SU-DHL-6 (cell line): Measurements from ENCODE around the gene ZFP64.

Source experiments
- H2AFZ ChIP-seq: fragments of 200-600 bp; sonication (generic); 2 replicates; pipeline ENCODE4 v1.6.1; 2014; ENCODE audit warnings: low read depth, mild to moderate bottlenecking, moderate library complexity, mixed read lengths, antibody characterized with exemption, low read length; ENCODE audit not compliant: severe bottlenecking
- H3F3A ChIP-seq: fragments of 200-600 bp; shearing (Covaris generic); 2 replicates; pipeline ENCODE4 v1.6.0; 2016; ENCODE audit warnings: antibody characterized with exemption, mild to moderate bottlenecking; ENCODE audit not compliant: insufficient read depth
- H3K27ac ChIP-seq: fragments of 200-600 bp; sonication (generic); 2 replicates; pipeline ENCODE4 v1.5.1; 2016; ENCODE audit warnings: low read depth, mild to moderate bottlenecking, low read length, moderate library complexity, mixed read lengths
- H3K27me3 ChIP-seq: fragments of 200-600 bp; sonication (generic), shearing (Covaris generic); 2 replicates; pipeline ENCODE4 v1.6.0; 2014; ENCODE audit warnings: mild to moderate bottlenecking, low read length
- H3K36me3 ChIP-seq: fragments of 200-600 bp; sonication (generic); 2 replicates; pipeline ENCODE4 v1.6.1; 2014; ENCODE audit warnings: mild to moderate bottlenecking, low read length, mixed read lengths
- H3K4me2 ChIP-seq: fragments of 300-600, 200-600 bp; shearing (Covaris generic), sonication (generic); 2 replicates; pipeline ENCODE4 v1.6.0; 2014; ENCODE audit warnings: low read length, low read depth, mild to moderate bottlenecking; ENCODE audit not compliant: poor library complexity, severe bottlenecking
- H3K4me3 ChIP-seq: fragments of 200-600 bp; sonication (generic); 2 replicates; pipeline ENCODE4 v1.5.1; 2014; ENCODE audit warnings: antibody characterized with exemption, low read length, mild to moderate bottlenecking, mixed read lengths; ENCODE audit not compliant: insufficient read depth, poor library complexity, severe bottlenecking
- H3K79me2 ChIP-seq: fragments of 200-600 bp; sonication (generic); 2 replicates; pipeline ENCODE4 v1.6.1; 2014; ENCODE audit warnings: mild to moderate bottlenecking, low read length, moderate library complexity; ENCODE audit not compliant: insufficient read depth
- H3K9ac ChIP-seq: fragments of 200-600 bp; sonication (generic); 2 replicates; pipeline ENCODE4 v1.7.0; 2014; ENCODE audit warnings: mild to moderate bottlenecking, low read length
- H3K9me2 ChIP-seq: fragments of 200-600 bp; sonication (generic); replicated peaks from 2 replicates; pipeline ENCODE4 v1.6.1; 2014; ENCODE audit warnings: low read length; ENCODE audit not compliant: insufficient read depth
- H3K9me3 ChIP-seq: fragments of 200-600 bp; sonication (generic); 2 replicates; pipeline ENCODE4 v1.6.1; 2014; ENCODE audit warnings: low read length, mixed read lengths; ENCODE audit not compliant: insufficient read depth
- H4K20me1 ChIP-seq: fragments of 200-600 bp; sonication (generic); 2 replicates; pipeline ENCODE4 v1.6.1; 2014; ENCODE audit warnings: low read depth, mild to moderate bottlenecking, antibody characterized with exemption, low read length, moderate library complexity, mixed read lengths
- CTCF ChIP-seq: fragments of 200-600 bp; sonication (generic); IDR thresholded peaks from one replicate; pipeline ENCODE4 v1.5.1; 2017; ENCODE audit warnings: antibody characterized with exemption, mild to moderate bottlenecking, low read length, moderate library complexity; ENCODE audit not compliant: insufficient read depth, poor library complexity, severe bottlenecking
- EZH2phosphoT487 ChIP-seq: fragments of 200-600 bp; sonication (generic), shearing (Covaris generic); conservative IDR thresholded peaks from 2 replicates; pipeline ENCODE4 v1.6.1; 2018; ENCODE audit warnings: mild to moderate bottlenecking, antibody characterized with exemption, low read length, moderate library complexity, mixed read lengths

Gene ZFP64

GRCh38 chr20:52204136-52204535, 12.6 kb upstream of the ZFP64 start:
- no peak for TF ChIP-seq EZH2phosphoT487
- no peak for TF ChIP-seq CTCF
- no peak overlapping the region for H3K4me3 ChIP-seq
- H3K4me2 ChIP-seq = no peak overlapping the region
- no peaks in the 10 kb centered on the region for H3F3A ChIP-seq
- H3K79me2 ChIP-seq = no peaks in the 10 kb centered on the region
- no peaks in the 10 kb centered on the region for H3K36me3 ChIP-seq
- no peak overlapping the region for H3K27ac ChIP-seq
- no peak overlapping the region for H2AFZ ChIP-seq
- H3K9ac ChIP-seq = no peak overlapping the region
- no peaks in the 10 kb centered on the region for H4K20me1 ChIP-seq
- no peaks in the 10 kb centered on the region for H3K27me3 ChIP-seq
- no peaks in the 10 kb centered on the region for H3K9me2 ChIP-seq
- H3K9me3 ChIP-seq = no peaks in the 10 kb centered on the region

- Histone ChIP-seq H3F3A (no peaks in the 10 kb centered on the region), H3K9ac (no peak overlapping the region), H3K79me2 (no peaks in the 10 kb centered on the region), H4K20me1 (no peaks in the 10 kb centered on the region), H3K9me3 (no peaks in the 10 kb centered on the region), H3K27ac (no peak overlapping the region), H3K4me3 (no peak overlapping the region), H3K4me2 (no peak overlapping the region), H3K36me3 (no peaks in the 10 kb centered on the region), H3K27me3 (no peaks in the 10 kb centered on the region), H2AFZ (no peak overlapping the region), H3K9me2 (no peaks in the 10 kb centered on the region)
- TF ChIP-seq CTCF (no peak), EZH2phosphoT487 (no peak)
Observed at GRCh38 chr20:52201395-52201794, 9.8 kb upstream of the ZFP64 start.

DNA sequence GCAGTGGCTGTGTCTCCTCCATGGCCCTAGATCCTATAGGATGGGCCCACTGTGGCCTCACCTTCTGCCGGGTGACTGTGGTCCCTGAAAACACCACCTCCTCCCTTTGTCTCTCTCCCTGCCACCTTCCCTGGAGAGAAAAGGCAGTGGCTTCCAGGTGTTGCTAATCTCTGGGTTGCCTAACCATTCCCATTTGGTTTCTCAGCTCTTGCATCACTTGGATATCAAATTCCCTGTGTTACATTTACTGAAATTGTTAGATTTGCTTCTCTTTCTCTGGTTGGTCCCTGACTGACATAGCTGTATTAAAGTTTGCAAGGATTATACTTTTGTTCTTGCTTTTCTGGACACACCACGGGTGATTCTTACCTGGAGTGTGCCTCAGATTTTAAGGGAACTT, 9.3 kb upstream of the ZFP64 start:
- no peaks in the 10 kb centered on the region for H3K36me3 ChIP-seq
- H3K27me3 ChIP-seq = no peaks in the 10 kb centered on the region
- H3K4me2 ChIP-seq = no peak overlapping the region
- no peak overlapping the region for H3K4me3 ChIP-seq
- no peaks in the 10 kb centered on the region for H3K79me2 ChIP-seq
- H2AFZ ChIP-seq = no peak overlapping the region
- H3K9me3 ChIP-seq = no peaks in the 10 kb centered on the region
- TF ChIP-seq EZH2phosphoT487 (no peak), CTCF (no peak)
- no peaks in the 10 kb centered on the region for H4K20me1 ChIP-seq
- H3K27ac ChIP-seq = no peak overlapping the region
- no peak overlapping the region for H3K9ac ChIP-seq
- H3F3A ChIP-seq = no peaks in the 10 kb centered on the region
- no peaks in the 10 kb centered on the region for H3K9me2 ChIP-seq

DNA sequence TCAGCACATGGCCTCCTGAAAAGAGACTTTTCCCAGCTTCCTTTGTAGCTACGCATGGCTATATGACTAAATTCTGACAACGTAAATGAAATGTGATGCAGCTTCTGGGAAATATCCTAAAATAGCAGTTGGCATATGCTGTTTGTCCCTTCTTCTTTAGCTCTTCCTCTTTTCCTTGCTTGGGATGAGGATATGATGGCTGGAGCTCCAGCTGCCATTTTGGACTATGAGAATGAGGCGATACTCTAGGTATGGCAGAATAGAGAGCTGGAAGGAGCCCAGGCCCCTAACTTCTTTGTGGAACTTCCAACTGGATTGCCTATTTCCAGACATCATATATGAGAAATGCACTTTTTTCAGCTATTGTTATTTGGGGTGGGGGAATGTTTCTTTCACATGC, 5.3 kb upstream of the ZFP64 start:
- no peaks in the 10 kb centered on the region for H4K20me1 ChIP-seq
- no peaks in the 10 kb centered on the region for H3F3A ChIP-seq
- no peak overlapping the region for H3K27ac ChIP-seq
- no peak overlapping the region for H3K4me2 ChIP-seq
- no peak overlapping the region for H3K4me3 ChIP-seq
- H3K27me3 ChIP-seq = no peaks in the 10 kb centered on the region
- H3K79me2 ChIP-seq = no peaks in the 10 kb centered on the region
- no peaks in the 10 kb centered on the region for H3K9me2 ChIP-seq
- H3K9ac ChIP-seq = no peak overlapping the region
- no peaks in the 10 kb centered on the region for H3K9me3 ChIP-seq
- H3K36me3 ChIP-seq = no peaks in the 10 kb centered on the region
- TF ChIP-seq EZH2phosphoT487 (no peak), CTCF (no peak)
- no peak overlapping the region for H2AFZ ChIP-seq
